HG03039 (cell line): ENCODE measurements around the gene LIME1.
"Not testable (repeated sequence)": the region's sequence is repeated elsewhere in the genome, so short reads cannot be mapped to it uniquely, and the experiment has no call there.

ENCODE experiments used
- ATAC-seq: cut with Tn5 transposase; IDR thresholded peaks from one replicate; pipeline ENCODE4 v1.9.1; 2021; ENCODE audit warnings: mild to moderate bottlenecking, moderate library complexity; ENCODE audit not compliant: unreplicated experiment

Gene LIME1

GRCh38 chr20:63707558-63708300 is 28.7 kb upstream of the LIME1 start, which contains the start of the genes ARFRP1 and ZGPAT:
Gene ARFRP1 (minus strand): TSS chr20:63707976. CDS start chr20:63707091, 885 bp downstream.
Gene ZGPAT (plus strand): TSS chr20:63708039. CDS start chr20:63708581, 542 bp downstream.
- peak; percentile 61 for ATAC-seq

- peak; percentile 3 for ATAC-seq
These were observed 27.9 kb upstream of the LIME1 start for GRCh38 chr20:63708301-63709148.

DNA sequence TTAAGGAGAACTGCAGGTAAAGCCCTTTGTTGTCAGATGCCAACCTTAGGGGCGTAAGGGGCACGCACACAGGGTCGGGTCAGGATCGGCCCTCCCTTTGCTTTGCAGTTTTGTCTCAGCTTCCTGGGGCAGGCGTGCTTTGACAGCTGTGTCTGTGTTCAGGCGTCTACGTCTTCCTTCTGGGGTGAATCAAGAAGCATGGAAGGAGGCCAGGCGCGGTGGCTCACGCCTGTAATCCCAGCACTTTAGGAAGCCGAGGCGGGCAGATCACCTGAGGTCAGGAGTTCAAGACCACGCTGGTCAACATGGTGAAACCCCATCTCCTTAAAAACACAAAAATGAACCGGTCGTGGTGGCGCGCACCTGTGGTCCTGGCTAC is 27.3 kb upstream of the LIME1 start:
- ATAC-seq: no peak

DNA sequence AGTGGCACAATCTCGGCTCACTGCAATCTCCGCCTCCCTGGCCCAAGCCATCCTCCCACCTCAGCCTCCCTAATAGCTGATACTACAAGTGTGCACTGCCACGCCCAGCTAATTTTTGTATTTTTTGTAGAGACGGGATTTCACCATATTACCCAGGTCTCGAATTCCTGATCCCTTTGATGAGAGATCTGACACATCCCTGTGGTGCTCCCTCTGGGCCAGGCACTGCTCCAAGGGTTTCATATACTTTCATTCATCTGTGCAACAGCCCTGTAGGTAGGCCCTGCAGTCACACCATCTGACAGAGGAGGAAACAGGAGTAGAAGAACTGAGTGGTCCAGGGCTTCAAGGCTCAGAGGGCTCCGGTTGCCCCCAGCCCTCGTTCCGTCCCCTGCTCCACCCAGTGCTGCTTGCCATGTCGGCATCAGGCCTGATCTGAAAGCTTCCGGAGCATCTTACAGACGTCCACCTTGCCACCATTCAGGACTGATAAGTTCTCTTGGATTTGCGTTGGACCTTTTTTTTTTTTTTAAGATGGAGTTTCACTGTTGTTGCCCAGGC is 25.3 kb upstream of the LIME1 start:
- no peak for ATAC-seq

DNA sequence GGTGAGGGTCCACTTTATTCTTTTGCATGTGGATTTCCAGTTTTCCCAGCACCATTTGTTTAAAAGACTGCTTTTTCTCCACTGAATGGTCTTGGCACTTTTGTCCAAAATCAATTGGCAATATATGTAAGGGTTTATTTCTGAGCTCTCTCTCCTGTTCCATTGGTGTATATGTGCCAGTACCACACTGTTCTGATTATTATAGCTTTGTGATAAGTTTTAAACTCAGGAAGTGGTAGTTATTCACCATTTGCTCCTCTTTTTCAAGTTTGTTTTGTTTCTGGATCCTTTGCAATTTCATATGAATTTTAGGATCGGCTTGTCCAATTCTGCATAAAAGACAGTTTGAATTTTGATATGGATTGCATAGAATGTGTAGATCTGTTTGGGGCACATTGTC is 24.3 kb upstream of the LIME1 start:
- no peak for ATAC-seq

- no peak for ATAC-seq
These were observed 21.6 kb upstream of the LIME1 start for GRCh38 chr20:63714858-63715257.

DNA sequence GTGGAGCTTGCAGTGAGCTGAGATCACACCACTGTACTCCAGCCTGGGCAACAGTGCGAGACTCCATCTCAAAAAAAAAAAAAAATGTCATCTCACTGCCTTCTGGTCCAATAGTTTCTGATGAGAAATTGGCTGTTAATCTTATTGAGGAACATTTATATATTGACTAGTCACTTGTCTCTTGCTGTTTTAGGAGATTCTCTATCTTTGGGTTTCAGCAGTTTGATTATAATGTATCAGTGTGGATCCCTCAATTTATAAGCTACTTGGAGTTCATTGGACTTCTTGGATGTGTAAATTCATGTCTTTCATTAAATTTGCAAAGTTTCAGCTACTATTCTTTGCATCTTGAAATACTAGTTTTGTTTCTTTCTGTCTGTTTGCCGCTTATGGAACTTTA is 17.5 kb upstream of the LIME1 start:
- ATAC-seq: no peak

DNA sequence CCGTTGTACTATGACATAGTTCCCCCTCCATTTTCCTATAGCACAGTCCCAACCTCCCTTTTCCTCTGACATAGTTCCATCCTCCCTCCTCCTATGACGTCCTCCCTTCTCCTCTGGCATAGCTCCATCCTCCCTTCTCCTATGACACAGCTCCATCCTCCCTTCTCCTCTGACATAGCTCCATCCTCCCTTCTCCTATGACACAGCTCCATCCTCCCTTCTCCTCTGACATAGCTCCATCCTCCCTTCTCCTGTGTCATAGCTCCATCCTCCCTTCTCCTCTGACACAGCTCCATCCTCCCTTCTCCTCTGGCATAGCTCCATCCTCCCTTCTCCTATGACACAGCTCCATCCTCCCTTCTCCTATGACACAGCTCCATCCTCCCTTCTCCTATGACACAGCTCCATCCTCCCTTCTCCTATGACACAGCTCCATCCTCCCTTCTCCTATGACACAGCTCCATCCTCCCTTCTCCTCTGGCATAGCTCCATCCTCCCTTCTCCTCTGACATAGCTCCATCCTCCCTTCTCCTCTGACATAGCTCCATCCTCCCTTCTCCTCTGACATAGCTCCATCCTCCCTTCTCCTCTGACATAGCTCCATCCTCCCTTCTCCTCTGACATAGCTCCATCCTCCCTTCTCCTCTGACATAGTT is 13.4 kb upstream of the LIME1 start:
- ATAC-seq: not testable (repeated sequence)

GRCh38 chr20:63730189-63730733 is 6.2 kb upstream of the LIME1 start:
- not testable (repeated sequence) for ATAC-seq

DNA sequence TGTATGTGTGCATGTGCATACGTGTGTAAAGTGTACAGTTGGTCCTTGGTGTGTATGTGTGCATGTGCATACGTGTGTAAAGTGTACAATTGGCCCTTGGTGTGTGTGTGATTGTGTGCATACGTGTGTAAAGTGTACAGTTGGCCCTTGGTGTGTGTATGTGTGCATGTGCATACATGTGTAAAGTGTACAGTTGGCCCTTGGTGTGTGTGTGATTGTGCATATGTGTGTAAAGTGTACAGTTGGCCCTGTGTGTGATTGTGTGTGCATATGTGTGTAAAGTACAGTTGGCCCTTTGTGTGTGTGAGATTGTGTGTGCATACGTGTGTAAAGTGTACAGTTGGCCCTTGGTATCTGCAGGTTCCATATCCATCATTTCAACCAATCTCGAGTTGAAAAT is 5.1 kb upstream of the LIME1 start:
- no peak for ATAC-seq

DNA sequence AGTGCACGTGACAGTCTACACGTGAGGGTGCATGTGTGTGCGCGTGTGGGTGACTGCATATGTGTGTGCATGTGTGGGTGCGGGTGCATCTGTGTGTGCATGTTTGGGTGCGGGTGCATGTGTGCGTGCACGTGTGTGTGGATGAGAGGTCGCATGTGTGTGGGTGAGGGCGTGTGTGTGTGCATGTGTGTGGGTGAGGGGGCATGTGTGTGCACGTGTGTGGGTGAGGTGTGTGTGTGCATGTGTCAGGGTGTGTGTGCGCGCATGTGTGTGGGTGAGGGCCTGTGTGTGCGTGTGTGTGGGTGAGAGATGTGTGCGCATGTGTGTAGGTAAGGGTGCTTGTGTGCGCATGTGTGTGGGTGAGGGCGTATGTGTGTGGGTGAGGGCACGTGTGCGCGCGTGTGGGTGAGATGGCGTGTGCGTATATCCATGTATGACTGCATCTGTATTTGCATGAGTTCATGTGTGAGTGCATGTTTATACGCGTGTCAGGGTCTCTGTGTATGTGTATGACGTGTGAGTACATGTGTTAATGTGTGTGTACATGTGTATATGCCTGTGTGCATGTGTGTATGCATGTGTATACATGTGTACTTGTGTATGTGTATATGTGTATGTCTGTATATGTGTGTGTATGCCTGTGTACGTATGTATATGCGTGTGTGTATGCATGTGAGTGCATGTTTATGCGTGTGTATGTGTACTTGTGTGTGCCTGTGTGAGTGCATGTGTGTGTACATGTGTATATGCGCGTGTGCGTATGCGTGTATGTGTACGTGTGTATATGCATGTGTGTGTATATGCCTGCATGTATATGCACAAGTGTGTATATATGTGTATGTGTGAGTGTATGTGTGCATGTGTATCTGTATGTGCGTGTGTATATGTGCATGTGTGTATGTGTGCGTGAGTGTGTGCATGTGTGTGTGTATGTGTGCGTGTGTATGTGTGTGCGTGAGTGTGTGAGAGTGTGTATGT is 4.1 kb upstream of the LIME1 start:
- no peak for ATAC-seq

- ATAC-seq: no peak
These were observed 3.3 kb upstream of the LIME1 start for GRCh38 chr20:63733117-63733516.

GRCh38 chr20:63733579-63734081 is 2.8 kb upstream of the LIME1 start:
- no peak for ATAC-seq

- no peak for ATAC-seq
These were observed 2.1 kb upstream of the LIME1 start for GRCh38 chr20:63734111-63734945.

- no peak for ATAC-seq
These were observed 1.3 kb upstream of the LIME1 start for GRCh38 chr20:63734946-63735858.

DNA sequence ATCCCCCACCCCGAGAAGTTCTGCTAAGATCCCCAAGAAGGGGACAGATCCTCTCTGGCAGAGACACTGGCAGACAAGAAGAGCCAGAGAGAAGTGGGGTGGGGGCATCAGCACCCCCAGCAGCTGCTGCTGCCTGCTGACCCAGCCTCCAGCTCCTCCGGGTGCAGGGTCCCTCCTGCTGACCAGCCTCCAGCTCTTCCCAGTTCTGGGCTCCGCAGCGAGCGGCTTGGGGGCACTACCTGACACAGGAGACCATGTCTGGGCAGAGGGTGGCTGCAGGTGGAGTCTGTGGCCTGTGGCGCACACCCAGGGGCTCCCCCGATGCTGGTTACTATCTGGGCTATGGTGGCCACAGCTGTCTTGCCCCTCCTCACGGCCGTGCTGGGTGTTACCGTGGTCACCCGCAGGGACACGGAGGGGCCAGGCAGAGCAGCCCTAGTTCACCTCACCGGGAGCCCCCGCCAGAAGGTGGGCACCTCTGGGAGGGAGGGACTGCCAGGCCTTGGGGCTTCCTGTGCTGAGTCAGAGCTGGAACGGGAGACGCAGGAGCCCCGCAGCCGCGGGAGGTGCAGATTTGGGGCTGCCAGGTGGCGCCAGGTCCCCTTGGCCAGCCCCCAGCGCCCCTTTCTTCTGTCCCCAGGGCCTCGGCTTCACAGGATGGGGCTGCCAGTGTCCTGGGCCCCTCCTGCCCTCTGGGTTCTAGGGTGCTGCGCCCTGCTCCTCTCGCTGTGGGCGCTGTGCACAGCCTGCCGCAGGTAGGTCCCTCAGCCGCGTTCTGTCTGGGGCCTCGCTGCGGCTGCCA is 630 bp downstream of the LIME1 start:
- no peak for ATAC-seq

DNA sequence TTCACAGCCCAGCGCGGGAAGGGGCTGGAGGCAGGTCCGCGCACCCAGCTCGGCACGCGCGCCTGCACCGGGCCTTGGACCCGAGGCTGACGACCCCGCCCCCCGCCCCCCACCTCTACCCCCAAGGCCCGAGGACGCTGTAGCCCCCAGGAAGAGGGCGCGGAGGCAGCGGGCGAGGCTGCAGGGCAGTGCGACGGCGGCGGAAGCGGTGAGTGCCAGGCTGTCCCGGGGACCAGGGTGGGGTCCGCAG is 1.2 kb downstream of the LIME1 start:
- no peak for ATAC-seq
